Ovary (tissue), 3 donors: ENCODE results near the gene ERICH6B.

ENCODE experiments used
- CTCF ChIP-seq, 3 donors: fragments of 450-650 bp in 2 of 3; fragments of 200-600 bp in 1 of 3; IDR thresholded peaks; one replicate each; pipeline versions ENCODE4 v1.5.1 to v1.8.0; 2016 to 2022; ENCODE audit warnings: antibody characterized with exemption in 3 of 3, mild to moderate bottlenecking in 1 of 3
- EP300 ChIP-seq: sonication (generic); formaldehyde crosslinking; IDR thresholded peaks from one replicate; pipeline ENCODE4 v1.6.1; 2017; ENCODE audit warnings: antibody characterized with exemption
- POLR2A ChIP-seq: fragments of 450-650 bp; IDR thresholded peaks from one replicate; pipeline ENCODE4 v1.6.1; 2017; ENCODE audit warnings: antibody characterized with exemption, mild to moderate bottlenecking, moderate library complexity
- donor health status: DM: no; HTN: no; CAD: no.

- no peak for TF ChIP-seq POLR2A
- TF ChIP-seq CTCF (IDR thresholded peaks at IDR 0.05), result no peak
- TF ChIP-seq EP300, result no peak
These were observed 10.6 kb downstream of the ERICH6B start for GRCh38 chr13:45604892-45605291.
